GM13977 (cell line): ENCODE results near the gene GNE.

Source experiments
- DNase-seq: peaks from one replicate; pipeline ENCODE4 v3.0.0; 2012; ENCODE audit warnings: low spot score
- in situ Hi-C: fragments of 300-500 bp; cut with MboI; formaldehyde crosslinking; loops from one replicate; pipeline ENCODE4 v1.12.0; 2022; ENCODE audit warnings: low sequenced_read_pairs, low pct_unique_long_range_greater_than_20kb, mixed read lengths, inconsistent platforms; ENCODE audit not compliant: unreplicated experiment
- TF ChIP-seq, protein P1 (sequence below): IDR thresholded peaks from 2 replicates; pipeline ENCODE4 v1.5.1; 2012; ENCODE audit warnings: mild to moderate bottlenecking, control low read depth; ENCODE audit not compliant: insufficient read depth; ENCODE audit errors: extremely low read depth, missing control alignments

GNE gene

DNA sequence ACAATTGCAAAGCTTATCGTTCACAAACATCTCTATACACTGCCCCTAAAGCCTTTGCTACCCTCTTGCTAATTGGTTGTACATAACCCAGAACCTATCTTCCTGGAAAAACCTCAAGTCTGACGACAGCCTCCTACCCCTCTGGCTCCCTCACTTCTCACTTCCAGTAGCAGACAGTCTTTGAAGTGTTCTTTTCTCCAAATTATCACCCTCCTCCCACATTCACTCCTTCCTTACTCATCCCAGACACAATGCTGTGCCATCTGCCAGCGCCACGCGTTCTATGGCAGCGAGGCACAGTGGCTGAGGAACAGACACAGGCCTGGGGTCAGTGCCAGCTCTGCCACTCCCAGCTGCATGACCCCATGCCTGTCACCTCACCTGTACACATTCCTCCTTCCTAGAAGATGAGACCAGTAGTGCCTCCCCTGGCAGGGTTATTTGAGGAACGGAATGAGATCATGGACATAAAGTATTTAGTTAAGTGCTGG is 39.8 kb downstream of the GNE start:
- no peak for DNase-seq
- in situ Hi-C loops = no loop called here
- TF ChIP-seq, protein P1, sequence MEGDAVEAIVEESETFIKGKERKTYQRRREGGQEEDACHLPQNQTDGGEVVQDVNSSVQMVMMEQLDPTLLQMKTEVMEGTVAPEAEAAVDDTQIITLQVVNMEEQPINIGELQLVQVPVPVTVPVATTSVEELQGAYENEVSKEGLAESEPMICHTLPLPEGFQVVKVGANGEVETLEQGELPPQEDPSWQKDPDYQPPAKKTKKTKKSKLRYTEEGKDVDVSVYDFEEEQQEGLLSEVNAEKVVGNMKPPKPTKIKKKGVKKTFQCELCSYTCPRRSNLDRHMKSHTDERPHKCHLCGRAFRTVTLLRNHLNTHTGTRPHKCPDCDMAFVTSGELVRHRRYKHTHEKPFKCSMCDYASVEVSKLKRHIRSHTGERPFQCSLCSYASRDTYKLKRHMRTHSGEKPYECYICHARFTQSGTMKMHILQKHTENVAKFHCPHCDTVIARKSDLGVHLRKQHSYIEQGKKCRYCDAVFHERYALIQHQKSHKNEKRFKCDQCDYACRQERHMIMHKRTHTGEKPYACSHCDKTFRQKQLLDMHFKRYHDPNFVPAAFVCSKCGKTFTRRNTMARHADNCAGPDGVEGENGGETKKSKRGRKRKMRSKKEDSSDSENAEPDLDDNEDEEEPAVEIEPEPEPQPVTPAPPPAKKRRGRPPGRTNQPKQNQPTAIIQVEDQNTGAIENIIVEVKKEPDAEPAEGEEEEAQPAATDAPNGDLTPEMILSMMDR = no peak

GRCh38 chr9:36218011-36218410 is 40.2 kb downstream of the GNE start:
- no peak for DNase-seq
- in situ Hi-C loops = no loop called here

GRCh38 chr9:36217256-36217968 is 40.8 kb downstream of the GNE start:
- no peak for DNase-seq
- in situ Hi-C loops = no loop called here
- TF ChIP-seq, protein P1 = no peak

More at GRCh38 chr9:36218011-36218410, 40.2 kb downstream of the GNE start:
- TF ChIP-seq, protein P1 = no peak

DNA sequence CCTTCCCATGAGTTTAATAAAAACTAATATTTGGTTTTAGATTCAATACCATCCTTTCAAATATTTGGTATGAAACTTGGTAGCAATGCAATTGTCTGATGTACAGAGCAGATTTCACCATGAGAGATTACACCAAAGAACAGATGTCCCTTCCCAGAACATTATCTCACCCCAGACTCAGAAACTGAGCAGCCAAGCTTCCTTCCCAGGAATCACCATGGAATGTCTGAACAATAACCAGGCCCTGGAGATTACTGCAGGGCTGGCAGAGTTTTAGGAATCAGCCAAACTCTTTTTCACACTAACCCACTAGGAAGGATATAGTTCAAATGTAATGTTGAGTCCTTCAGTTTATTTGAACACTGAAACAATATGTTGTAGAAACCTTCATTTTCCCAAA is 43.7 kb downstream of the GNE start:
- DNase-seq = no peak
- in situ Hi-C loops = no loop called here
- TF ChIP-seq, protein P1 = no peak

DNA sequence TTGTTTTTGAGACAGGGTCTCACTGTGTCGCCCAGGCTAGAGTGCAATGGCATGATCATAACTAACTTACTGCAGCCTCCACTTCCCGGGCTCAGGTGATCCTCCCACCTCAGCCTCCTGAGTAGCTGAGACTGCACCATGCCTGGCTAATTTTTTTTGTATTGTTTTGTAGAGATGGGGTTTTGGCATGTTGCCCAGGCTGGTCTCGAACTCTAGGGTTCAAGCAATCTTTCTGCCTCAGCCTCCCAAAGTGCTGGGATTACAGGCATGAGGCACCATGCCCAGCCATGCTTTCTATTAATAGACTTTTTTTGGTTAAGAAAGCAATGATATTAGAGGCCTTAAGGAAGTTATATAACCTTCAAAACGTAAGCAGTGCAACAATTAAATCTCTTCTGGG is 44.3 kb downstream of the GNE start:
- TF ChIP-seq, protein P1 = no peak
- in situ Hi-C loops = no loop called here
- DNase-seq = no peak

DNA sequence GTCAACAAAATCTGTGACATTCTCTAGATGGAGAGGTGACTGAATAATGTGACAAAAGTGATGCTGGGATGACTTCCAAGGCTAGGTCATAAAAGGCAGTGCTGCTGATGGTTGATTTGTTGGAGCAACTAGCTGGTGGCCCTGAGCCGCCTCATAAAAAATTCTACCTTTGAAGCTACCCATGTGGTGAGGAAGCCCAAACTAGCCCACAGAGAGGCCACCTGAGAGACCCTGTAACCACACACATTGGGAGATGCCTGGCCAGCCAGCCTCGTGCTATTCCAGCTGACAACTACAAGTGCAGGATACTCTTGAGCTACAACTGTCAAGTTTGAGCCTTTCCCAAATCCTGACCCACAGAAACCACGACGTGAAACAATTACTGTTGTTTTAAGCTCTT is 44.9 kb downstream of the GNE start:
- no peak for DNase-seq
- in situ Hi-C loops = no loop called here
- TF ChIP-seq, protein P1 = no peak
